GM21619 (cell line): ENCODE data around the gene CALN1.
"Not testable (repeated sequence)": the region's sequence is repeated elsewhere in the genome, so short reads cannot be mapped to it uniquely, and the experiment has no call there.

Source experiments
- ATAC-seq: cut with Tn5 transposase; IDR thresholded peaks from one replicate; pipeline ENCODE4 v1.9.1; 2021; ENCODE audit not compliant: unreplicated experiment

CALN1 gene

DNA sequence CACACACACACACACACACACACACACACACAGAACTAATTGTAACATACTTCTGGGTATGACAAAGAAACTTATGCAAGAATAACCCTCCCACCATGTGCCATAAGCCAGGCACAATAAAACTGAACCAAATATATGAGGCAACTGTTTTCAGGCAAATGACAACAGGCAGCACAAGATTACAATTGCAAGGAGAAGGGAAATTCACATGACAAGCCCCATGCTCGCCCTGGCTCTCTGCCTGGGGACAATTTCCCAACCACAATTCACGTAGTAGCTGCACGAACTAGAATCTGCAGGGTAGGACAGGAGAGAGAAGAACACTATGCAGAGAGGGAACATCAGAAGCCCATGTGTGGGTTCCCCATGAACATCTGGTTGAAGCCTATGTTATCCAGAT lies 143.3 kb downstream of the CALN1 start:
- ATAC-seq, result no peak

- ATAC-seq, result no peak
Measured at GRCh38 chr7:72268090-72268489, 144.0 kb downstream of the CALN1 start.

- ATAC-seq, result no peak
Measured at GRCh38 chr7:72267291-72267800, 144.8 kb downstream of the CALN1 start.

GRCh38 chr7:72266771-72267170 lies 145.4 kb downstream of the CALN1 start:
- ATAC-seq, result no peak

DNA sequence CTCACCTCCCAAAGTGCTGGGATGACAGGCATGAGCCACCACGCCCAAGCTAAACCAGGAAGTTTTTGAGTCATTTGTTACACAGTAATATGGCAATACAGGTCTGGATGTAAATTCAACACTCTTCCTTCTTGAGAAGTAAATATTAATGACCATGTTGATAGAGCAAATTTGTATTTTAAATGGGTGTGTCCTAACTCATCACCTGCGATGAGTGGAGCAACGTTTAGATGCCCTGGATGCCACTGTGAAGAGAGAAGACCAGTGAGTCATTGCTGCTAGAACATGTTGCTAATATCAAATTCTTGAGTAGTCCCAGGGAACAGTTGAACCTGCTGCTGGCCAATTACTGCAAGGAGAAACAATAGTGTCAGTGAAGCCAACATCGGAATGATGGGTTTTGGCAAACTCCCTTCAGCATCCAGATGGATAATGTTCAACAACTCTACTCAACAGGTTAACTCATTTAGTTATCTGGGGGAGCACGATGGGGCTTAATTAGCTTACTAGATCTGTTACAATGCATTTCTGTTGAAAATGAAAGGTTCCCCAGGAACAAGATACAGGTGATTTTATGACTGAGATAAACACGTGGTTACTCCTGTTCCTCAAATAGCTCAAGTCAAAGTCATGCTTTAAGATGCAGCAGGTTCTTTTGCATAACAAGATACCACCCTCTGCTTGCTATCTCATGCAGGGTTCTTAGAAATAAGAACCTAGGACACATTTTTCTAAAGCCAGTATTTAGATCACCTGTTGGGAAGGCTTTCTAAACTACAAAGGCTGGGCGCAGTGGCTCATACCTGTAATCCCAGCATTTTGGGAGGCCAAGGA lies 146.8 kb downstream of the CALN1 start:
- ATAC-seq, result no peak

- no peak for ATAC-seq
Measured at GRCh38 chr7:72260406-72260805, 151.7 kb downstream of the CALN1 start.

DNA sequence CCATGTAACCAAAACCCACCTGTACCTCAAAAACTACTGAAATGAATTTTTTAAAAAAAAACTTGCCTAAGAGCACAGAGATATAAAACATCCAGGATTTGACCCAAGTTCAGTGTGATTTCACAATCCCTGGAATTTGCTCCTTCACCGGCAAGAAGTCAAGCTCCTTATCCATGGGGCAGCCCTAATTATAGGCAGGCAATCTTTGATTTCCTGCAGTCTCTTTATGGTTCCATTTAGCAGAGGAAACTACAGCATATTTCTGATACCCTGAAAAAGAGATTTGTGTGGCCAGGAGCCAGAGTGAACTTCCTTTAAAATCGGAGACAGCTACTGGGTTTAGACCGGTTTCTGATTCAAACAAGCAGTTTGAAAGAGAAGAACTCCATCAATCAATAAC lies 154.1 kb downstream of the CALN1 start:
- ATAC-seq, result no peak

DNA sequence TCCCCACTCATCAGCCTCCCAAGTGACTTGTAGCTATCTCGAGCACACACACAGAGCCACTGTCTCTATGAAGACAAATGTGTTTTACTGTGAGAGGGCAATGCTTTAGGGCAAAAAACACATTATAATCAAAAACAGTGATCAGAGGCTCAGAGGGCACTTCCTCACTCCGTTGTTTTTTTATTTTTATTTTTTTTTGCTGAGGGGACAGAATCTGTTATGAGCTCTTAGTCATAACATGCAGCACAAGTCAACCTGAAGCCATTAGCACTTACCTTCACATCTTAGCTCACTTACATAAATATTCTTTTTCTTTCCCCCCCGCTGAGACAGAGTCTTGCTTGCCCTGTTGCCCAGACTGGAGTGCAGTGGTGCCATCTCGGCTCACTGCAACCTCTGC lies 157.7 kb downstream of the CALN1 start:
- no peak for ATAC-seq

DNA sequence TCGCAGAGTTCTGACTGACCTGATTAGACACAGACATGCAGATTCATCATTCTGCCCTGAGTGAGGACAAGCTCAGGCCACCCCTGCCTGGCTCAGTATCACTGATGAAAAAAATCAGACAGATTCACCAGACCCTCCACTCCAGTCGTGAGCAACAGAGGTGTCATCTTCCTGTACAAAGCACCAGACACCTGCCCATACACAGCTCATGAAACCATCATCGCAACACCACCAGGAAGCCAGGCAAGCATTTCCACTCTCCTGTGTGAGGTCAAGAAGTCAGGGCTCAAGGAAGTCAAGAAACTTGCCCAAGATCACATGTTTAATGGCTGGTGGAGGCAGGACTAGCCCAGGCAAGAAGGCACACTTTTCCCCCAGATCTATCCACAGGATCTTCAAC lies 163.0 kb downstream of the CALN1 start:
- no peak for ATAC-seq

DNA sequence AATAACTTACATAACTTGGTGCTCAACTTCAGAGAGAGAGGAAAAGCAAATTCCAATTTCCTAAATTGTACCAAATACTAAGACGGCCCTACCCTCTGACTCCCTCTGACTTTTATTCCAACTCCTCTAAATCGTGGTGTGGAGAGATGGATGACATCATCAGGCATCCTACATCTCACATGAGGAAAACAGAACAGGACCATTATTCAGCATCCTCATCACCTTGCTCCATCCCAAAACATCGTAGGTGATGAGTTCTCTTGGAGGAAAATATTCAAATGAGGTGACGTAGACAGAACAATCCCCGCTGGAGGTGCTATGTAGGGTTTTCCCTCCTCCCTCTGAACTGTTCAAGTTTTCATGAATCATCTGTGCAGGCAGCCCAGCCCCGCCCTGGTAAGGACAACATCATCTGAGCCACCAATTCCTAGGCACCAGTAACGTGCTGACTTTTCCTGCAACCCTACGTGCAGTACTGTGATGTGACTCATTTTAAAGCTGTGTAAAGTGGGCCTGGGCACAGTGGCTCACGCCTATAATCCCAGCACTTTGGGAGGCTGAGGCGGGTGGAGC lies 167.2 kb downstream of the CALN1 start:
- no peak for ATAC-seq

DNA sequence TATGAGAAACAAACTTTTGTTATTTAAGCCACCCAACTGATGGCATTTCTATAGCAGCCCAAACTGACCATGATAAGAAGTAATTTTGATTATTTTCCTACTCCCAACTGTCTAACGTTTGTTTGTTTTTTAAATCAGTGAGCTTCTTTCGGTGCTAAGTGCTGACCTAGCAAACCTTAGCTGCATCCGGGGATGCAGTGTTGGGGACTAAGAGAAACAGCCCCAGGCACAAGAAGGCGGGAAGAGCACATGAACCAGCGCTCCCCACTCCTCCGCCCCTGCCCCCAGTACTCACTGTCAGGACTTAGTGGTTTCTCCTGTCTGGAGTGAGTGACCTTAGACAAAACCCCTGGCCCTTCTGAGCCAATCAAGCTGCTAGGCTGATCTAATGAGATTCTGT lies 168.8 kb downstream of the CALN1 start:
- no peak for ATAC-seq

- ATAC-seq, result no peak
Measured at GRCh38 chr7:72235351-72235750, 176.8 kb downstream of the CALN1 start.

GRCh38 chr7:72234086-72234485 lies 178.1 kb downstream of the CALN1 start:
- no peak for ATAC-seq

GRCh38 chr7:72230281-72230680 lies 181.9 kb downstream of the CALN1 start:
- no peak for ATAC-seq

GRCh38 chr7:72223351-72223750 lies 188.8 kb downstream of the CALN1 start:
- no peak for ATAC-seq

DNA sequence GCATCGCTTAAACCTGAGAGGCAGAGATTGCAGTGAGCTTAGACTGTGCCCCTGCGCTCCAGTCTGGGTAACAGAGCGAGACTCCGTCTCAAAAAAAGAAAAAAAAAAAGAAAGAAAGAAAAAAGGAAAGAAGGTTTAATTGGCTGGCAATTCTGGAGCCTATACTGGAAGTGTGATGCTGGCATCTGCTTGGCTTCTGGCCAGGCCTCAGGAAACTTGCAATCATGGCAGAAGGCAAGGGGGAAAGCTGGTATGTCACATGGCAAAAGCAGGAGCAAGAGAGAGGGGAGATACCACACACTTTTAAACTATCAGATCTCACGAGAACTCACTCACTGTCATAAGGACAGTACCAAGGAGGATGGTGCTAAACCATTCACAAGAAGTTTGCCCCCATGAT lies 190.0 kb downstream of the CALN1 start:
- ATAC-seq, result no peak

GRCh38 chr7:72219500-72219899 lies 192.6 kb downstream of the CALN1 start:
- no peak for ATAC-seq

DNA sequence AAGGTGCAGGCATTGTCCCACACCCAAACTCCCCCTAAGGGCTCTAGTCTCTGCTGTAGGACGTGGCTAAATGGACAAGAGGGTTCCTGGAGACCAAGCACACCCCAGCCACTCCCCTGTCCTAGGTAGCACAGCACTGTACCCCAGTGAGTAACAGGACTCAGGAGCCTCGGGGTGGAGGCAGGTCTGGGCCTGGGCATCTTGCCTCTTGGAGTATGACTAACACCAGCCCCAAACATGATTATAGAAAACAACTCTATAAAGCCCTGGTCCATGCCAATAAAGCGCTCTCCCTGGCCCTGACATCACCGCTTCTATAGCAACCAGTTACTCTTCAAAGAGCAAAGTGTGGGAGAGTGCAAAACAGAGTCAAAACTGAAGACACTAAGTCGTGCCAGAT lies 195.0 kb downstream of the CALN1 start:
- ATAC-seq, result no peak

- no peak for ATAC-seq
Measured at GRCh38 chr7:72213769-72214168, 198.4 kb downstream of the CALN1 start.

- no peak for ATAC-seq
Measured at GRCh38 chr7:72213081-72213480, 199.1 kb downstream of the CALN1 start.

DNA sequence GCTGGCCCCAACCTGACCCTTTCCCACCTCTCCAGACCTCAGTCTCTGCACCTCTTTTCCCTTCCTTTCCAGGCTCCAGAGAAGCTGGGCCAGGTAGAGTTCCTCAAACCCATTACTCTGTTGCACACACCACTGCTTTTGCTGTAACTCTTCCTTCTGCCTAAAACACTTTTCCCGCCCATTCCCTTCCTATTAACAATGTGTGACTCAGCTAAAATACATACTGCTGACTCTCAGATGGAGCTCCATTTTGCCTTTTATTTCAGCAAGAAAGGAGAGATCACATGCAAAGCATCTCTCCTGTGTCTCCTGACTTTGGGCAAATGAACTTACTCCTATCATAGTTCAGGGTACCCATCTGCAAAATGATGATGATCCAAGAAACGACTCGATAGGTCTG lies 201.0 kb downstream of the CALN1 start:
- no peak for ATAC-seq

GRCh38 chr7:72209006-72209405 lies 203.1 kb downstream of the CALN1 start:
- ATAC-seq, result not testable (repeated sequence)

DNA sequence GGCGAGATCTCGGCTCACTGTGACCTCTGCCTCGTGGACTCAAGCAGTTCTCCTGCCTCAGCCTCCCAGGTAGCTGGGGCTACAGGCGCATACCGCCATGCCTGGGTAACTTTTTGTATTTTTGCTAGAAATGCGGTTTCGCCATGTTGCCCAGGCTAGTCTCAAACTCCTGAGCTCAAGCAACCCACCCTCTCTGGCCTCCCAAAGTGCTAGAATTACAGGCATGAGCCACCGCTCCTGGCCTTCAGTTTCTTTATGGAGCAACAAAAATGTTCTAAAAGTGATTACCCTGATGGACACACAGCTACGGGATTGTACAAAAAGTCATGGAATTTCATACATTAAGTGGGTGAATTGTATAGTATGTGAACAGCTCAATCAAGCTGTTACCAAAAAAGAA lies 216.0 kb downstream of the CALN1 start:
- ATAC-seq, result no peak
